Stimulated activated CD4-positive, alpha-beta T cell treated with anti-CD3 and anti-CD28 coated beads, Interleukin-1b, Interleukin-23, amount 100 ng/mL, for 48 hours (primary cell): Measurements from ENCODE around the gene ALDH1L2.

Experiments
- DNase-seq: peaks from one replicate; pipeline ENCODE4 v3.0.0-alpha.2; 2020

Gene ALDH1L2

GRCh38 chr12:104975587-104976343, 108.5 kb downstream of the ALDH1L2 start:
- DNase-seq = no peak

GRCh38 chr12:104974626-104975290, 109.5 kb downstream of the ALDH1L2 start:
- DNase-seq = no peak

DNA sequence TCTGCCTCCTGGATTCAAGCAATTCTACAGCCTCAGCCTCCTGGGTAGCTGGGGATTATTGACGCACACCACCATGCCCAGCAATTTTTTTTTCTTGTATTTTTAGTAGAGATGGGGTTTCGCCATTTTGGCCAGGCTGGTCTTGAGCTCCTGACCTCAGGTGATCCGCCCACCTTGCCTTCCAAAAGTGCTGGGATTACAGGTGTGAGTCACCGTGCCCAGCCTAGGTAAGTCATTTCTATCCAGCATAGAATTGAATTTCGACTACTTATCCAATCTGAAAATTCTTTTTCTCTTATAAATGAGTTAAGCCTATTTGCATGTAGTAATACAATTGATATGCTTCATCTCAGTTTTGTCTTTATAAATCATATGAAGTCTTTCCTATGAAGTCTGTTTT, 111.0 kb downstream of the ALDH1L2 start:
- no peak for DNase-seq

GRCh38 chr12:104971306-104971705, 113.0 kb downstream of the ALDH1L2 start:
- DNase-seq = no peak
